ENCODE measurements around the gene NBPF1.
"Not testable (repeated sequence)": the region's sequence is repeated elsewhere in the genome, so short reads cannot be mapped to it uniquely, and the experiment has no call there.

Gene NBPF1

GRCh38 chr1:16605532-16606505 is 7.5 kb downstream of the NBPF1 start:
- CTCF ChIA-PET: interaction anchor here (1.3 to 4.5 kb wide), 2 partner anchors 13 to 15 kb away, joined by 3 to 22 read pairs; no protein-coding TSS in a partner anchor
- DNase-seq (ENCODE audit: low read depth, low spot score): no peak
- POLR2A ChIA-PET: no interaction called here
- TF ChIP-seq CTCF (IDR thresholded peaks at IDR 0.05; ENCODE audit: insufficient read depth, low read length, missing control alignments): no peak
- no peak overlapping the region for H3K4me3 ChIP-seq (ENCODE audit: low read depth, low read length)

- no peak for DNase-seq (ENCODE audit: low read depth, low spot score)
- TF ChIP-seq CTCF (IDR thresholded peaks at IDR 0.05; ENCODE audit: insufficient read depth, low read length, missing control alignments): no peak
- H3K4me3 ChIP-seq (ENCODE audit: low read depth, low read length): no peak overlapping the region
- CTCF ChIA-PET: interaction anchor here (0.9 to 4.5 kb wide), 3 partner anchors 12 to 17 kb away, joined by 3 to 22 read pairs (median 3); no protein-coding TSS in a partner anchor
- POLR2A ChIA-PET: no interaction called here
Observed at GRCh38 chr1:16605213-16605525, 8.2 kb downstream of the NBPF1 start.

- CTCF ChIA-PET: interaction anchor here (0.8 to 4.5 kb wide), 6 partner anchors 8 to 347 kb away, joined by 3 to 22 read pairs (median 6); partner anchors contain the start of gene NBPF1
- POLR2A ChIA-PET; DNase-seq (ENCODE audit: low read depth, low spot score); H3K4me3 ChIP-seq (ENCODE audit: low read depth, low read length): not testable (repeated sequence)
Observed at GRCh38 chr1:16604514-16605212, 8.7 kb downstream of the NBPF1 start.

- POLR2A ChIA-PET; H3K4me3 ChIP-seq (ENCODE audit: low read depth, low read length); DNase-seq (ENCODE audit: low read depth, low spot score): not testable (repeated sequence)
- CTCF ChIA-PET: interaction anchor here (1.1 to 4.5 kb wide), 4 partner anchors 9 to 19 kb away, joined by 4 to 22 read pairs (median 12); partner anchors contain the start of gene NBPF1
Observed at GRCh38 chr1:16603623-16604022, 9.7 kb downstream of the NBPF1 start.

- DNase-seq (ENCODE audit: low read depth, low spot score); POLR2A ChIA-PET; H3K4me3 ChIP-seq (ENCODE audit: low read depth, low read length): not testable (repeated sequence)
- CTCF ChIA-PET: interaction anchor here (2.5 to 4.5 kb wide), 3 partner anchors 10 to 18 kb away, joined by 8 to 22 read pairs (median 16); partner anchors contain the start of gene NBPF1
Observed at GRCh38 chr1:16602336-16603011, 10.9 kb downstream of the NBPF1 start.

GRCh38 chr1:16600855-16601786 is 12.2 kb downstream of the NBPF1 start:
- CTCF ChIA-PET: interaction anchor here (1.6 kb wide), 1 partner anchor 8 kb away, joined by 5 read pairs; no protein-coding TSS in a partner anchor
- H3K4me3 ChIP-seq (ENCODE audit: low read depth, low read length); POLR2A ChIA-PET; DNase-seq (ENCODE audit: low read depth, low spot score): not testable (repeated sequence)

GRCh38 chr1:16599326-16599725 is 14.0 kb downstream of the NBPF1 start:
- H3K4me3 ChIP-seq (ENCODE audit: low read depth, low read length); POLR2A ChIA-PET; DNase-seq (ENCODE audit: low read depth, low spot score): not testable (repeated sequence)
- CTCF ChIA-PET: interaction anchor here (1.0 kb wide), 1 partner anchor 21 kb away, joined by 5 read pairs; no protein-coding TSS in a partner anchor

GRCh38 chr1:16595216-16595615 is 18.1 kb downstream of the NBPF1 start:
- POLR2A ChIA-PET: not testable (repeated sequence)

GRCh38 chr1:16591845-16592244 is 21.5 kb downstream of the NBPF1 start:
- POLR2A ChIA-PET: not testable (repeated sequence)
- CTCF ChIA-PET: interaction anchor here (1.0 to 2.1 kb wide), 6 partner anchors 20 to 119 kb away, joined by 3 to 13 read pairs (median 4); no protein-coding TSS in a partner anchor

More at GRCh38 chr1:16595216-16595615, 18.1 kb downstream of the NBPF1 start:
- DNase-seq (ENCODE audit: low read depth, low spot score); CTCF ChIA-PET; H3K4me3 ChIP-seq (ENCODE audit: low read depth, low read length): not testable (repeated sequence)

GRCh38 chr1:16588081-16588480 is 25.3 kb downstream of the NBPF1 start:
- CTCF ChIA-PET; POLR2A ChIA-PET; DNase-seq (ENCODE audit: low read depth, low spot score); H3K4me3 ChIP-seq (ENCODE audit: low read depth, low read length): not testable (repeated sequence)

More at GRCh38 chr1:16591845-16592244, 21.5 kb downstream of the NBPF1 start:
- H3K4me3 ChIP-seq (ENCODE audit: low read depth, low read length); DNase-seq (ENCODE audit: low read depth, low spot score): not testable (repeated sequence)

GRCh38 chr1:16587639-16588038 is 25.7 kb downstream of the NBPF1 start:
- DNase-seq (ENCODE audit: low read depth, low spot score); H3K4me3 ChIP-seq (ENCODE audit: low read depth, low read length); CTCF ChIA-PET; POLR2A ChIA-PET: not testable (repeated sequence)

GRCh38 chr1:16565324-16565723 is 48.0 kb downstream of the NBPF1 start:
- POLR2A ChIA-PET; H3K4me3 ChIP-seq (ENCODE audit: low read depth, low read length); CTCF ChIA-PET; DNase-seq (ENCODE audit: low read depth, low spot score): not testable (repeated sequence)

Measured in AG04449 (cell line).